Endothelial cell of umbilical vein (primary cell): ENCODE results near the gene SCD. TPM values are rescaled to one million over a fixed set of nuclear protein-coding genes. Genes with fewer than 3 reads are reported as not detected.

Experiments
- Bru-seq: library from RNA; stranded (reverse); fragments of 400-500 nt; gene quantifications from one replicate; lab custom pipeline; 2021; lab: Mats Ljungman, UMichigan
- BruChase-seq, 2 experiments: library from RNA; stranded (reverse); fragments of 400-500 nt; gene quantifications; one replicate each; lab custom pipeline; 2021; lab: Mats Ljungman, UMichigan
- BruUV-seq: library from RNA; stranded (reverse); fragments of 400-500 nt; replicated peaks from 2 replicates; lab custom pipeline; 2021; lab: Mats Ljungman, UMichigan
- CTCF ChIA-PET: fragments of 300-600, 350-600 bp; sonication (Branson Sonifier 250); formaldehyde crosslinking; loops from one replicate; lab custom pipeline; 2021; ENCODE audit warnings: antibody characterized with exemption, inconsistent platforms; lab: Charles Lee
- POLR2A ChIA-PET: fragments of 300-600, 350-600 bp; sonication (Branson Sonifier 250); formaldehyde crosslinking; loops from one replicate; lab custom pipeline; 2021; ENCODE audit warnings: antibody characterized with exemption, inconsistent platforms; lab: Charles Lee
- DNase-seq: peaks from one replicate; pipeline ENCODE4 v3.0.0-alpha.2; 2011; ENCODE audit warnings: low read depth, low spot score
- FAIRE-seq: peaks from 2 replicates; lab custom pipeline; 2011; peaks lifted over from hg19 to GRCh38; lab: Jason Lieb, UNC
- H2AFZ ChIP-seq: 2 replicates; pipeline ENCODE4 v1.6.0; 2012; ENCODE audit warnings: low read depth, low read length, control low read depth, inconsistent platforms
- H3K27ac ChIP-seq: 2 replicates; pipeline ENCODE4 v1.5.1; 2011; ENCODE audit warnings: low read depth, mild to moderate bottlenecking, control low read depth, low read length, moderate library complexity; ENCODE audit not compliant: insufficient read depth
- H3K27me3 ChIP-seq, 2 experiments: 2 replicates each; pipeline versions ENCODE4 v1.6.0 to v1.6.1; 2011; ENCODE audit warnings: low read length in 2 of 2, mixed read lengths in 1 of 2; ENCODE audit not compliant: control insufficient read depth in 2 of 2, insufficient read depth in 2 of 2
- H3K36me3 ChIP-seq, 2 experiments: 2 replicates in 1 of 2; 3 replicates in 1 of 2; pipeline ENCODE4 v1.5.1; 2011; ENCODE audit warnings: low read length in 2 of 2, mild to moderate bottlenecking in 1 of 2, moderate library complexity in 1 of 2; ENCODE audit not compliant: control insufficient read depth in 2 of 2, insufficient read depth in 2 of 2; ENCODE audit errors: extremely low read depth in 1 of 2
- H3K4me1 ChIP-seq: 3 replicates; pipeline ENCODE4 v1.5.1; 2011; ENCODE audit warnings: mild to moderate bottlenecking, low read length; ENCODE audit not compliant: control insufficient read depth, insufficient read depth; ENCODE audit errors: extremely low read depth
- H3K4me2 ChIP-seq: 2 replicates; pipeline ENCODE4 v1.6.1; 2011; ENCODE audit warnings: low read length, control low read depth, mixed read lengths; ENCODE audit not compliant: insufficient read depth
- H3K4me3 ChIP-seq, 3 experiments: fragments of 200-600 bp in 1 of 3; sonication (generic), shearing (Covaris generic) in 1 of 3; replicated peaks in 1 of 3; 2 replicates each; pipeline ENCODE4 v1.5.1; 2011 to 2016; ENCODE audit warnings: control low read depth in 3 of 3, low read length in 3 of 3, mild to moderate bottlenecking in 2 of 3, inconsistent platforms in 1 of 3, low read depth in 1 of 3, moderate library complexity in 1 of 3; ENCODE audit not compliant: insufficient read depth in 1 of 3
- H3K79me2 ChIP-seq: 2 replicates; pipeline ENCODE4 v1.6.0; 2012; ENCODE audit warnings: low read length, inconsistent platforms; ENCODE audit not compliant: control insufficient read depth, insufficient read depth
- H3K9ac ChIP-seq: replicated peaks from 2 replicates; pipeline ENCODE3; 2011; ENCODE audit warnings: low read length, control low read depth; ENCODE audit not compliant: insufficient read depth; ENCODE audit errors: extremely low read depth
- H3K9me1 ChIP-seq: replicated peaks from 3 replicates; pipeline ENCODE4 v1.6.0; 2011; ENCODE audit warnings: mild to moderate bottlenecking, low read length; ENCODE audit not compliant: control insufficient read depth, insufficient read depth; ENCODE audit errors: extremely low read depth
- H3K9me3 ChIP-seq: replicated peaks from 2 replicates; pipeline ENCODE4 v1.5.1; 2012; ENCODE audit warnings: low read length, inconsistent platforms; ENCODE audit not compliant: control insufficient read depth, insufficient read depth
- H4K20me1 ChIP-seq: replicated peaks from 2 replicates; pipeline ENCODE3; 2011; ENCODE audit warnings: mild to moderate bottlenecking, low read length; ENCODE audit not compliant: control insufficient read depth, insufficient read depth; ENCODE audit errors: extremely low read depth
- CTCF ChIP-seq, 2 donors: IDR thresholded peaks; 1 replicate in 1 of 2; 2 replicates in 1 of 2; pipeline ENCODE4 v1.5.1; 2011; ENCODE audit warnings: low read length in 2 of 2, mild to moderate bottlenecking in 2 of 2, moderate library complexity in 2 of 2, control low read depth in 1 of 2, inconsistent platforms in 1 of 2, low read depth in 1 of 2; ENCODE audit not compliant: insufficient read depth in 1 of 2; ENCODE audit errors: extremely low read depth in 1 of 2
- EZH2 ChIP-seq: IDR thresholded peaks from 2 replicates; pipeline ENCODE4 v1.6.1; 2012; ENCODE audit warnings: borderline replicate concordance, low read depth, mild to moderate bottlenecking, moderate library complexity, low read length, inconsistent platforms; ENCODE audit not compliant: severe bottlenecking
- FOS ChIP-seq: IDR thresholded peaks from 2 replicates; pipeline ENCODE4 v1.6.1; 2011; ENCODE audit warnings: mild to moderate bottlenecking, low read length, moderate library complexity, borderline replicate concordance; ENCODE audit not compliant: insufficient read depth
- GATA2 ChIP-seq: IDR thresholded peaks from 2 replicates; pipeline ENCODE4 v1.7.0; 2011; ENCODE audit warnings: low read depth, mild to moderate bottlenecking, moderate library complexity, mixed read lengths, low read length; ENCODE audit not compliant: insufficient read length, insufficient read depth
- JUN ChIP-seq: IDR thresholded peaks from 2 replicates; pipeline ENCODE4 v1.6.1; 2011; ENCODE audit warnings: borderline replicate concordance, low read depth; ENCODE audit not compliant: insufficient read length, insufficient read depth
- MAX ChIP-seq: IDR thresholded peaks from 2 replicates; pipeline ENCODE4 v1.6.1; 2011; ENCODE audit not compliant: insufficient read depth, insufficient read length
- MYC ChIP-seq: IDR thresholded peaks from one replicate; pipeline ENCODE4 v1.6.1; 2011; ENCODE audit warnings: mild to moderate bottlenecking, low read depth, low read length
- POLR2A ChIP-seq: IDR thresholded peaks from 2 replicates; pipeline ENCODE4 v1.6.1; 2012; ENCODE audit warnings: low read depth, mild to moderate bottlenecking, control low read depth, low read length
- POLR2AphosphoS5 ChIP-seq: IDR thresholded peaks from 2 replicates; pipeline ENCODE4 v1.6.1; 2012; ENCODE audit warnings: low read depth, mild to moderate bottlenecking, control low read depth, low read length, moderate library complexity; ENCODE audit not compliant: insufficient read depth
- dilution Hi-C: fragments of 300-500 bp; cut with MboI; formaldehyde crosslinking; loops from one replicate; pipeline ENCODE4 v1.15.0; 2019; ENCODE audit warnings: low sequenced_read_pairs; ENCODE audit not compliant: extremely low pct_ligation_motif_present
- intact Hi-C: fragments of 100-400 bp; cut with micrococcal nuclease; formaldehyde crosslinking; loops from one replicate; pipeline ENCODE4 v1.10.0; 2022
- long read RNA-seq: library from polyadenylated mRNA; stranded (forward); transcript quantifications from one replicate; pipeline ENCODE4 v2.0.0, GENCODE V29; 2021
- polyA minus RNA-seq, 3 experiments: library from RNA; depleted of rRNA, polyadenylated mRNA; stranded (reverse); fragments of >200 nt; gene quantifications; 1 replicate in 1 of 3; 2 replicates in 2 of 3; pipeline ENCODE4 v1.2.3, GENCODE V29; 2011
- polyA plus RNA-seq, 4 experiments: library from polyadenylated mRNA; depleted of rRNA in 3 of 4; stranded (reverse) in 3 of 4; unstranded in 1 of 4; fragments of >200 nt; gene quantifications; 2 replicates each; pipeline versions ENCODE4 v1.2.1 to v1.2.3, GENCODE V29; 2011 to 2012; ENCODE audit warnings: missing spikeins in 1 of 4
- total RNA-seq: library from RNA; stranded (reverse); gene quantifications from 2 replicates; pipeline ENCODE4 v1.2.3, GENCODE V29; 2021

Gene SCD
- 396 and 426 TPM in 2 replicates for total RNA-seq
- polyA plus RNA-seq, result 258 and 266 TPM in 2 replicates
- 194 and 203 TPM in 2 replicates for polyA plus RNA-seq (2011; cell fraction: cytosol; rRNA removed)
- polyA plus RNA-seq (2011; cell fraction: nucleus; rRNA removed), result 88.9 and 111 TPM in 2 replicates
- 165 and 255 TPM in 2 replicates for polyA plus RNA-seq (2012)
- polyA minus RNA-seq, result 553 and 557 TPM in 2 replicates
- polyA minus RNA-seq (2011; cell fraction: cytosol; rRNA and poly(A)+ RNA removed), result 299 TPM
- 81.9 and 115 TPM in 2 replicates for polyA minus RNA-seq (2011; cell fraction: nucleus; rRNA and poly(A)+ RNA removed)
- Bru-seq, nascent RNA, result percentile 98 among the genes with signal in this experiment
- BruChase-seq, experiment 1, labeled RNA remaining after a 6-hour chase, result percentile 100 among the genes with signal in this experiment
- BruChase-seq, experiment 2, labeled RNA remaining after a 2-hour chase, result percentile 99 among the genes with signal in this experiment
- long read RNA-seq, full-length matches to known transcripts, result 289 of 532 reads
- long read RNA-seq, partial matches to known transcripts, result 163 of 532 reads
- long read RNA-seq, other reads (novel, unspliced or antisense), result 80 of 532 reads

GRCh38 chr10:100346765-100347567, at the start of gene SCD:
Gene SCD (plus strand): TSS chr10:100347233. CDS start chr10:100347505, 272 bp downstream.
- dilution Hi-C loops, result no loop called here

More at GRCh38 chr10:100346765-100347567, at the start of gene SCD:
- Histone ChIP-seq H3K4me3 (peak within 1 kb of the TSS; percentile 85 to 87 (median 85)), H3K79me2 (peaks cover 51% of the 10 kb centered on the region), H3K27ac (peak within 1 kb of the TSS; percentile 48), H2AFZ (peak within 1 kb of the TSS; percentile 39), H3K9me1 (no peaks in the 10 kb centered on the region), H3K9ac (peak within 1 kb of the TSS; percentile 47), H3K27me3 (no peaks in the 10 kb centered on the region), H3K4me1 (peaks cover 42% of the 10 kb centered on the region), H3K4me2 (peak within 1 kb of the TSS; percentile 81), H4K20me1 (peaks cover 6% of the 10 kb centered on the region), H3K9me3 (no peaks in the 10 kb centered on the region), H3K36me3 (peaks cover 4 to 15% of the 10 kb centered on the region in 2 experiments)
- ChIA-PET POLR2A (interaction anchor here (0.6 to 2.1 kb wide), 8 partner anchors 20 to 601 kb away, joined by 3 to 20 read pairs (median 6); partner anchors contain the start of gene HIF1AN), CTCF (interaction anchor here (1.1 to 6.4 kb wide), 8 partner anchors 9 to 531 kb away, joined by 3 to 106 read pairs (median 7); no protein-coding TSS in a partner anchor)
- DNase-seq, result peak; percentile 92
- no peak for TF ChIP-seq JUN
- peak; percentile 70 for TF ChIP-seq POLR2AphosphoS5
- TF ChIP-seq MAX, result peak; percentile 15
- no peak for TF ChIP-seq FOS
- TF ChIP-seq EZH2, result no peak
- TF ChIP-seq CTCF (IDR thresholded peaks at IDR 0.05; ENCODE audit: extremely low read depth in 1 of 2, insufficient read depth in 1 of 2, low read depth in 1 of 2, low read length in 2 of 2), result no peak
- TF ChIP-seq GATA2, result no peak
- no peak for TF ChIP-seq MYC
- peak; percentile 83 for TF ChIP-seq POLR2A
- FAIRE-seq, result peak; percentile 99
- intact Hi-C loops, result loop anchor here (1.0 to 5.0 kb wide), 4 partner anchors 9 to 60 kb away; partner anchors contain the start of gene BLOC1S2
- TSS peak; percentile 59 for BruUV-seq
